Keratinocyte (primary cell): Measurements from ENCODE around the gene CACNA2D1.

Source experiments
- EZH2 ChIP-seq: IDR thresholded peaks from one replicate; pipeline ENCODE4 v1.6.1; 2012; ENCODE audit warnings: inconsistent platforms, mild to moderate bottlenecking, low read length, moderate library complexity
- TF ChIP-seq, protein P1 (sequence below), 3 experiments: IDR thresholded peaks in 1 of 3; conservative IDR thresholded peaks in 1 of 3; optimal IDR thresholded peaks in 1 of 3; 2 replicates in 2 of 3; 3 replicates in 1 of 3; pipeline versions ENCODE3 to v1.5.1; 2011; ENCODE audit warnings: low read length in 3 of 3, mild to moderate bottlenecking in 3 of 3, moderate library complexity in 2 of 3, control low read depth in 1 of 3, inconsistent platforms in 1 of 3; ENCODE audit not compliant: insufficient read depth in 2 of 3; ENCODE audit errors: extremely low read depth in 1 of 3

DNA sequence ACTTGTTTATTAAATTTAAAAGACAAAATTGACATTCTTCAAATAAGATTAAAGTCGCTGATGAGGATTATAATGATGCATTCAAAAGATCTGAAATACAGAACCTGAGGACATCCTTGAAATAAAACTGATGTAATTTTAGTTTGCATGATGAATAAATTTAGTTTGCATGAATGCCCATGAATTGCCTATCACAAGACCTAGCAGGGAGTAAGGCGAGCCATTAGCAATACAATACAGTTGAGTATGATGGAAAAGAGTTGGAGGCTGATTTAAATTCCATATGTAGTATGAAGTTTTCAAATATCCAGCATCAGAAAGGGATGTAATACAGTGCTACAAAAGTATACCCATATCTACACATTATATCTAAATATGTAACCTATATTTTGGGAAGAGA lies 321.3 kb downstream of the CACNA2D1 start:
- TF ChIP-seq, protein P1, sequence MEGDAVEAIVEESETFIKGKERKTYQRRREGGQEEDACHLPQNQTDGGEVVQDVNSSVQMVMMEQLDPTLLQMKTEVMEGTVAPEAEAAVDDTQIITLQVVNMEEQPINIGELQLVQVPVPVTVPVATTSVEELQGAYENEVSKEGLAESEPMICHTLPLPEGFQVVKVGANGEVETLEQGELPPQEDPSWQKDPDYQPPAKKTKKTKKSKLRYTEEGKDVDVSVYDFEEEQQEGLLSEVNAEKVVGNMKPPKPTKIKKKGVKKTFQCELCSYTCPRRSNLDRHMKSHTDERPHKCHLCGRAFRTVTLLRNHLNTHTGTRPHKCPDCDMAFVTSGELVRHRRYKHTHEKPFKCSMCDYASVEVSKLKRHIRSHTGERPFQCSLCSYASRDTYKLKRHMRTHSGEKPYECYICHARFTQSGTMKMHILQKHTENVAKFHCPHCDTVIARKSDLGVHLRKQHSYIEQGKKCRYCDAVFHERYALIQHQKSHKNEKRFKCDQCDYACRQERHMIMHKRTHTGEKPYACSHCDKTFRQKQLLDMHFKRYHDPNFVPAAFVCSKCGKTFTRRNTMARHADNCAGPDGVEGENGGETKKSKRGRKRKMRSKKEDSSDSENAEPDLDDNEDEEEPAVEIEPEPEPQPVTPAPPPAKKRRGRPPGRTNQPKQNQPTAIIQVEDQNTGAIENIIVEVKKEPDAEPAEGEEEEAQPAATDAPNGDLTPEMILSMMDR (optimal IDR thresholded peaks at IDR 0.05 in 1 of 3, IDR thresholded peaks at IDR 0.05 in 1 of 3, conservative IDR thresholded peaks at IDR 0.05 in 1 of 3; ENCODE audit: extremely low read depth in 1 of 3, insufficient read depth in 2 of 3, low read length in 3 of 3): no peak
- no peak for TF ChIP-seq EZH2
